HUES6 (cell line): ENCODE data around the gene FBXO28.

ENCODE experiments used
- H3K27ac ChIP-seq: 2 replicates; pipeline ENCODE4 v1.7.0; 2013; ENCODE audit warnings: low read depth, mild to moderate bottlenecking, low read length, inconsistent platforms
- H3K27me3 ChIP-seq: 2 replicates; pipeline ENCODE4 v1.6.1; 2013; ENCODE audit warnings: low read length; ENCODE audit not compliant: control insufficient read depth, insufficient read depth
- H3K36me3 ChIP-seq: 2 replicates; pipeline ENCODE4 v1.6.1; 2013; ENCODE audit warnings: low read length; ENCODE audit not compliant: control insufficient read depth, insufficient read depth
- H3K4me1 ChIP-seq: 2 replicates; pipeline ENCODE4 v1.6.1; 2013; ENCODE audit warnings: low read length; ENCODE audit not compliant: control insufficient read depth, insufficient read depth
- H3K4me3 ChIP-seq: 2 replicates; pipeline ENCODE4 v1.5.1; 2013; ENCODE audit warnings: low read depth, low read length
- H3K9ac ChIP-seq: one replicate; pipeline ENCODE4 v1.6.1; 2013; ENCODE audit warnings: mild to moderate bottlenecking, low read length
- H3K9me3 ChIP-seq: 2 replicates; pipeline ENCODE4 v1.6.1; 2013; ENCODE audit warnings: low read depth, low read length; ENCODE audit not compliant: control insufficient read depth, insufficient read depth

Gene FBXO28

GRCh38 chr1:224095867-224096266, 18.0 kb upstream of the FBXO28 start:
- Histone ChIP-seq H3K4me3 (no peak overlapping the region), H3K27me3 (no peaks in the 10 kb centered on the region), H3K36me3 (no peaks in the 10 kb centered on the region), H3K4me1 (no peaks in the 10 kb centered on the region), H3K9ac (no peak overlapping the region), H3K9me3 (0 out of 2 replicates have a peak, but pooled peaks cover 3% of the 10 kb centered on the region), H3K27ac (no peak overlapping the region)

GRCh38 chr1:224096773-224097172, 17.1 kb upstream of the FBXO28 start:
- no peaks in the 10 kb centered on the region for H3K27me3 ChIP-seq
- no peaks in the 10 kb centered on the region for H3K36me3 ChIP-seq
- no peak overlapping the region for H3K4me3 ChIP-seq
- H3K9me3 ChIP-seq: 0 out of 2 replicates have a peak, but pooled peaks cover 3% of the 10 kb centered on the region
- H3K9ac ChIP-seq: no peak overlapping the region
- no peaks in the 10 kb centered on the region for H3K4me1 ChIP-seq
- H3K27ac ChIP-seq: no peak overlapping the region

GRCh38 chr1:224098007-224098406, 15.9 kb upstream of the FBXO28 start:
- Histone ChIP-seq H3K9me3 (0 out of 2 replicates have a peak, but pooled peaks cover 3% of the 10 kb centered on the region), H3K27ac (no peak overlapping the region), H3K27me3 (no peaks in the 10 kb centered on the region), H3K9ac (no peak overlapping the region), H3K4me3 (no peak overlapping the region), H3K4me1 (no peaks in the 10 kb centered on the region), H3K36me3 (no peaks in the 10 kb centered on the region)

GRCh38 chr1:224106568-224107281, 7.2 kb upstream of the FBXO28 start:
- H3K9ac ChIP-seq: no peak overlapping the region
- H3K4me1 ChIP-seq: peaks cover 3% of the 10 kb centered on the region; the same call in 1 of the 2 replicates
- no peak overlapping the region for H3K4me3 ChIP-seq
- no peaks in the 10 kb centered on the region for H3K9me3 ChIP-seq
- no peaks in the 10 kb centered on the region; the same call in 1 of the 2 replicates for H3K27me3 ChIP-seq
- no peaks in the 10 kb centered on the region for H3K36me3 ChIP-seq
- no peak overlapping the region for H3K27ac ChIP-seq

DNA sequence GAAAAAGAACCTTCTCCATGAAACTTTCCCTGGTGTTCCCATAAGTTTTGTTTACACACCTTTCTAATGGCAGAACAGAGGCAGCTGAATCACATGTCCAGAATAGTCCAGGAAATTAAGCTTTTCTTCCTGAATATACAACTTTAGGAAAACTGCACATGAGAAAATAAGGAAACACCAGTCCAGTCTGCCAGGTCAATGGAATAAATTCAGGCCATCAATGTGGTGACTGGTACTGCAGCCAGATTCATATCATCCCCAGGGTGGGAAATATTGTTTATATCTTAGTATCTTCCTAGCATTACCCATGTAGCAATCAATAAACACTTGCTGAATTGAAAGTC, 6.7 kb upstream of the FBXO28 start:
- H3K27ac ChIP-seq: no peak overlapping the region
- no peaks in the 10 kb centered on the region for H3K9me3 ChIP-seq
- H3K36me3 ChIP-seq: no peaks in the 10 kb centered on the region
- H3K9ac ChIP-seq: no peak overlapping the region
- no peaks in the 10 kb centered on the region; the same call in 1 of the 2 replicates for H3K27me3 ChIP-seq
- H3K4me3 ChIP-seq: no peak overlapping the region
- peaks cover 3% of the 10 kb centered on the region; the same call in 1 of the 2 replicates for H3K4me1 ChIP-seq

GRCh38 chr1:224108991-224109390, 4.9 kb upstream of the FBXO28 start:
- Histone ChIP-seq H3K9me3 (no peaks in the 10 kb centered on the region), H3K27ac (no peak overlapping the region), H3K4me1 (peaks cover 13% of the 10 kb centered on the region; the same call in 1 of the 2 replicates), H3K9ac (no peak overlapping the region), H3K27me3 (no peaks in the 10 kb centered on the region; the same call in 1 of the 2 replicates), H3K4me3 (no peak overlapping the region), H3K36me3 (no peaks in the 10 kb centered on the region)

- no peaks in the 10 kb centered on the region; the same call in 1 of the 2 replicates for H3K27me3 ChIP-seq
- no peak overlapping the region for H3K4me3 ChIP-seq
- no peaks in the 10 kb centered on the region for H3K9me3 ChIP-seq
- H3K27ac ChIP-seq: no peak overlapping the region
- no peak overlapping the region for H3K9ac ChIP-seq
- peaks cover 13% of the 10 kb centered on the region; the same call in 1 of the 2 replicates for H3K4me1 ChIP-seq
- H3K36me3 ChIP-seq: no peaks in the 10 kb centered on the region
Measured at GRCh38 chr1:224109981-224110380, 3.9 kb upstream of the FBXO28 start.

DNA sequence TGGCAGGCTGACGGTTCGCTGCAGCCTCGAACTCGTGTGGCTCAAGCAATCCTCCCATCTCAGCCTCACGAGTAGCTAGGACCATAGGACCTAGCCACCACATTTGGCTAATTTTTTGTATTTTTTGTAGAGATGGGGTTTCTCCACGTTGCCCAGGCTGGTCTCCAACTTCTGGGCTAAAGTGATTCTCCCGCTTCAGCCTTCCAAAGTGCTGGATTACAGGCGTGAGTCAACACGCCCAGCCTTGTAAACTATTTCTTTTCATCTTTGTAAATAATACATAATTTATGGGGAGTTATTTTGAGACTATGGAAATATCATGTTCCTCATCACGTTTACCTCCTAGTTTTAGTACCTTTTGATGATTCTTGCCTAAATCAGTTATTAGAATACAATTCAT, 906 bp upstream of the FBXO28 start:
- no peak overlapping the region for H3K27ac ChIP-seq
- H3K9ac ChIP-seq: no peak overlapping the region
- H3K4me1 ChIP-seq: peaks cover 14% of the 10 kb centered on the region; the same call in 1 of the 2 replicates
- 0 out of 2 replicates have a peak, but pooled peaks cover 3% of the 10 kb centered on the region for H3K36me3 ChIP-seq
- no peaks in the 10 kb centered on the region for H3K9me3 ChIP-seq
- no peak overlapping the region for H3K4me3 ChIP-seq
- H3K27me3 ChIP-seq: no peaks in the 10 kb centered on the region

DNA sequence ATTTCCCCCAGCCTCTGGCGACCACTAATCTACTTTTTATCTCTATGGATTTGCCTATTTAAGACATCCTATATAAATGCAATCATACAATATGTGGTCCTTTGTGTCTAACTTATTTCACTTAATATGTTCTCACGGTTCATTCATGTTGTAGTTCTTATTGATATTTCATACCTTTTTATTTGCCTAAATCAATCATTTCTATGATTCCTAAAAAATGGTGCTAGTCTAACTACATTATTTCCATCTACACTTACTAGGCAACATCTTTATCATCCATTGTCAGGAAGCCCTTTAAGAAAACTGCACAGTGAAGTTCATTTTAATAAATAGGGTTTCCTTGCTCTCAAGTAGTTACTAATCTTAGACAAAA, 380 bp upstream of the FBXO28 start:
- Histone ChIP-seq H3K36me3 (0 out of 2 replicates have a peak, but pooled peaks cover 3% of the 10 kb centered on the region), H3K9ac (no peak overlapping the region), H3K9me3 (no peaks in the 10 kb centered on the region), H3K4me3 (peak overlapping the region; percentile 87), H3K27ac (no peak overlapping the region), H3K27me3 (no peaks in the 10 kb centered on the region), H3K4me1 (peaks cover 14% of the 10 kb centered on the region; the same call in 1 of the 2 replicates)

- peak overlapping the region; percentile 95 for H3K9ac ChIP-seq
- peaks cover 11% of the 10 kb centered on the region for H3K36me3 ChIP-seq
- H3K4me3 ChIP-seq: peak overlapping the region; percentile 87
- H3K27ac ChIP-seq: peak overlapping the region; percentile 90; the same call in 1 of the 2 replicates
- no peaks in the 10 kb centered on the region for H3K9me3 ChIP-seq
- no peaks in the 10 kb centered on the region for H3K27me3 ChIP-seq
- H3K4me1 ChIP-seq: peaks cover 14% of the 10 kb centered on the region; the same call in 1 of the 2 replicates
Measured at GRCh38 chr1:224114787-224115175, 870 bp downstream of the FBXO28 start.

DNA sequence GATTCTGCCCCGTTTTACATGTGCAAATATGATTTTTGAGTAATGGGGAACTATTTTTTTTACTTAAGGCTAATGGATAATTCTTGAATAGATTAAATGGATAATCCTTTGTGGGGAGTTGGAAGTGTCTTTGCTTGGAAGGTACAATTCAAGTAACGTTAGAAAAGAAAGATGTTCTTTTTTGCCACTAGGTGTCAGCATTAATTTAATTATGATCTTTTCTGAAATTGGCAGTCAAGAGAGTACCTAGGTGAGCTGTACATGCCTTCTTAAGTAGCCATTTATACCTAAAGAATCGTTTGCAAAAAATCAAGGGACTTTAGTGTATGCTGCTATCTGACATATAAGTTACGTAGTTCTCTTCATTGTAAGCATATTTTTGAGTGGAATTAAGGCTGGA, 2.2 kb downstream of the FBXO28 start:
- Histone ChIP-seq H3K4me1 (peaks cover 14% of the 10 kb centered on the region; the same call in 1 of the 2 replicates), H3K9me3 (no peaks in the 10 kb centered on the region), H3K36me3 (peaks cover 17% of the 10 kb centered on the region), H3K9ac (no peak overlapping the region), H3K27ac (no peak overlapping the region), H3K4me3 (peak overlapping the region; percentile 29; the same call in 1 of the 2 replicates), H3K27me3 (no peaks in the 10 kb centered on the region)
